Endothelial cell of umbilical vein (primary cell): Measurements from ENCODE around the gene ADGB. TPM values are rescaled to one million over a fixed set of nuclear protein-coding genes. Genes with fewer than 3 reads are reported as not detected.

Experiments used
- BruUV-seq: library from RNA; stranded (reverse); fragments of 400-500 nt; replicated peaks from 2 replicates; lab custom pipeline; 2021; lab: Mats Ljungman, UMichigan
- CTCF ChIA-PET: fragments of 300-600, 350-600 bp; sonication (Branson Sonifier 250); formaldehyde crosslinking; loops from one replicate; lab custom pipeline; 2021; ENCODE audit warnings: antibody characterized with exemption, inconsistent platforms; lab: Charles Lee
- POLR2A ChIA-PET: fragments of 300-600, 350-600 bp; sonication (Branson Sonifier 250); formaldehyde crosslinking; loops from one replicate; lab custom pipeline; 2021; ENCODE audit warnings: antibody characterized with exemption, inconsistent platforms; lab: Charles Lee
- DNase-seq: peaks from one replicate; pipeline ENCODE4 v3.0.0-alpha.2; 2011; ENCODE audit warnings: low read depth, low spot score
- FAIRE-seq: peaks from 2 replicates; lab custom pipeline; 2011; peaks lifted over from hg19 to GRCh38; lab: Jason Lieb, UNC
- H2AFZ ChIP-seq: 2 replicates; pipeline ENCODE4 v1.6.0; 2012; ENCODE audit warnings: low read depth, low read length, control low read depth, inconsistent platforms
- H3K27ac ChIP-seq: 2 replicates; pipeline ENCODE4 v1.5.1; 2011; ENCODE audit warnings: low read depth, mild to moderate bottlenecking, control low read depth, low read length, moderate library complexity; ENCODE audit not compliant: insufficient read depth
- H3K27me3 ChIP-seq, 2 experiments: 2 replicates each; pipeline versions ENCODE4 v1.6.0 to v1.6.1; 2011; ENCODE audit warnings: low read length in 2 of 2, mixed read lengths in 1 of 2; ENCODE audit not compliant: control insufficient read depth in 2 of 2, insufficient read depth in 2 of 2
- H3K36me3 ChIP-seq, 2 experiments: 2 replicates in 1 of 2; 3 replicates in 1 of 2; pipeline ENCODE4 v1.5.1; 2011; ENCODE audit warnings: low read length in 2 of 2, mild to moderate bottlenecking in 1 of 2, moderate library complexity in 1 of 2; ENCODE audit not compliant: control insufficient read depth in 2 of 2, insufficient read depth in 2 of 2; ENCODE audit errors: extremely low read depth in 1 of 2
- H3K4me1 ChIP-seq: 3 replicates; pipeline ENCODE4 v1.5.1; 2011; ENCODE audit warnings: mild to moderate bottlenecking, low read length; ENCODE audit not compliant: control insufficient read depth, insufficient read depth; ENCODE audit errors: extremely low read depth
- H3K4me2 ChIP-seq: 2 replicates; pipeline ENCODE4 v1.6.1; 2011; ENCODE audit warnings: low read length, control low read depth, mixed read lengths; ENCODE audit not compliant: insufficient read depth
- H3K4me3 ChIP-seq, 3 experiments: fragments of 200-600 bp in 1 of 3; sonication (generic), shearing (Covaris generic) in 1 of 3; replicated peaks in 1 of 3; 2 replicates each; pipeline ENCODE4 v1.5.1; 2011 to 2016; ENCODE audit warnings: control low read depth in 3 of 3, low read length in 3 of 3, mild to moderate bottlenecking in 2 of 3, inconsistent platforms in 1 of 3, low read depth in 1 of 3, moderate library complexity in 1 of 3; ENCODE audit not compliant: insufficient read depth in 1 of 3
- H3K79me2 ChIP-seq: 2 replicates; pipeline ENCODE4 v1.6.0; 2012; ENCODE audit warnings: low read length, inconsistent platforms; ENCODE audit not compliant: control insufficient read depth, insufficient read depth
- H3K9ac ChIP-seq: replicated peaks from 2 replicates; pipeline ENCODE3; 2011; ENCODE audit warnings: low read length, control low read depth; ENCODE audit not compliant: insufficient read depth; ENCODE audit errors: extremely low read depth
- H3K9me1 ChIP-seq: replicated peaks from 3 replicates; pipeline ENCODE4 v1.6.0; 2011; ENCODE audit warnings: mild to moderate bottlenecking, low read length; ENCODE audit not compliant: control insufficient read depth, insufficient read depth; ENCODE audit errors: extremely low read depth
- H3K9me3 ChIP-seq: replicated peaks from 2 replicates; pipeline ENCODE4 v1.5.1; 2012; ENCODE audit warnings: low read length, inconsistent platforms; ENCODE audit not compliant: control insufficient read depth, insufficient read depth
- H4K20me1 ChIP-seq: replicated peaks from 2 replicates; pipeline ENCODE3; 2011; ENCODE audit warnings: mild to moderate bottlenecking, low read length; ENCODE audit not compliant: control insufficient read depth, insufficient read depth; ENCODE audit errors: extremely low read depth
- CTCF ChIP-seq, 2 donors: IDR thresholded peaks; 1 replicate in 1 of 2; 2 replicates in 1 of 2; pipeline ENCODE4 v1.5.1; 2011; ENCODE audit warnings: low read length in 2 of 2, mild to moderate bottlenecking in 2 of 2, moderate library complexity in 2 of 2, control low read depth in 1 of 2, inconsistent platforms in 1 of 2, low read depth in 1 of 2; ENCODE audit not compliant: insufficient read depth in 1 of 2; ENCODE audit errors: extremely low read depth in 1 of 2
- EZH2 ChIP-seq: IDR thresholded peaks from 2 replicates; pipeline ENCODE4 v1.6.1; 2012; ENCODE audit warnings: borderline replicate concordance, low read depth, mild to moderate bottlenecking, moderate library complexity, low read length, inconsistent platforms; ENCODE audit not compliant: severe bottlenecking
- FOS ChIP-seq: IDR thresholded peaks from 2 replicates; pipeline ENCODE4 v1.6.1; 2011; ENCODE audit warnings: mild to moderate bottlenecking, low read length, moderate library complexity, borderline replicate concordance; ENCODE audit not compliant: insufficient read depth
- GATA2 ChIP-seq: IDR thresholded peaks from 2 replicates; pipeline ENCODE4 v1.7.0; 2011; ENCODE audit warnings: low read depth, mild to moderate bottlenecking, moderate library complexity, mixed read lengths, low read length; ENCODE audit not compliant: insufficient read length, insufficient read depth
- JUN ChIP-seq: IDR thresholded peaks from 2 replicates; pipeline ENCODE4 v1.6.1; 2011; ENCODE audit warnings: borderline replicate concordance, low read depth; ENCODE audit not compliant: insufficient read length, insufficient read depth
- MAX ChIP-seq: IDR thresholded peaks from 2 replicates; pipeline ENCODE4 v1.6.1; 2011; ENCODE audit not compliant: insufficient read depth, insufficient read length
- MYC ChIP-seq: IDR thresholded peaks from one replicate; pipeline ENCODE4 v1.6.1; 2011; ENCODE audit warnings: mild to moderate bottlenecking, low read depth, low read length
- POLR2A ChIP-seq: IDR thresholded peaks from 2 replicates; pipeline ENCODE4 v1.6.1; 2012; ENCODE audit warnings: low read depth, mild to moderate bottlenecking, control low read depth, low read length
- POLR2AphosphoS5 ChIP-seq: IDR thresholded peaks from 2 replicates; pipeline ENCODE4 v1.6.1; 2012; ENCODE audit warnings: low read depth, mild to moderate bottlenecking, control low read depth, low read length, moderate library complexity; ENCODE audit not compliant: insufficient read depth
- dilution Hi-C: fragments of 300-500 bp; cut with MboI; formaldehyde crosslinking; loops from one replicate; pipeline ENCODE4 v1.15.0; 2019; ENCODE audit warnings: low sequenced_read_pairs; ENCODE audit not compliant: extremely low pct_ligation_motif_present
- intact Hi-C: fragments of 100-400 bp; cut with micrococcal nuclease; formaldehyde crosslinking; loops from one replicate; pipeline ENCODE4 v1.10.0; 2022
- polyA plus RNA-seq, 4 experiments: library from polyadenylated mRNA; depleted of rRNA in 3 of 4; stranded (reverse) in 3 of 4; unstranded in 1 of 4; fragments of >200 nt; gene quantifications; 2 replicates each; pipeline versions ENCODE4 v1.2.1 to v1.2.3, GENCODE V29; 2011 to 2012; ENCODE audit warnings: missing spikeins in 1 of 4
- total RNA-seq: library from RNA; stranded (reverse); gene quantifications from 2 replicates; pipeline ENCODE4 v1.2.3, GENCODE V29; 2021

Gene ADGB
- total and polyA plus RNA-seq, 2 donors (not counting 3 experiments of a cell fraction or from before 2014, with no cell fraction given), result not detected

GRCh38 chr6:146664871-146665360 is 66.1 kb downstream of the ADGB start:
- H3K9me1 ChIP-seq, result no peaks in the 10 kb centered on the region
- DNase-seq (no peak), FAIRE-seq (no peak)
- intact Hi-C loops, result no loop called here
- no peak overlapping the region for H3K4me3 ChIP-seq
- CTCF ChIA-PET, result interaction anchor here (1.1 to 2.0 kb wide), 4 partner anchors 10 to 623 kb away, joined by 3 to 5 read pairs (median 4); no protein-coding TSS in a partner anchor
- no peaks in the 10 kb centered on the region for H4K20me1 ChIP-seq
- H2AFZ ChIP-seq, result no peak overlapping the region
- H3K4me1 ChIP-seq, result no peaks in the 10 kb centered on the region
- H3K9ac ChIP-seq, result no peak overlapping the region
- no peak overlapping the region for H3K27ac ChIP-seq
- no peaks in the 10 kb centered on the region for H3K36me3 ChIP-seq
- H3K27me3 ChIP-seq, result no peaks in the 10 kb centered on the region
- POLR2A ChIA-PET, result no interaction called here
- dilution Hi-C loops, result no loop called here
- H3K4me2 ChIP-seq, result no peak overlapping the region
- TF ChIP-seq EZH2, result no peak
- no peak for TF ChIP-seq CTCF (IDR thresholded peaks at IDR 0.05; ENCODE audit: extremely low read depth in 1 of 2, insufficient read depth in 1 of 2, low read depth in 1 of 2, low read length in 2 of 2)
- no peak for TF ChIP-seq FOS
- no peak for TF ChIP-seq MAX
- TF ChIP-seq GATA2, result no peak
- no peak for TF ChIP-seq POLR2AphosphoS5
- TF ChIP-seq JUN, result no peak
- TF ChIP-seq POLR2A, result no peak
- no peak for TF ChIP-seq MYC
- H3K9me3 ChIP-seq, result no peaks in the 10 kb centered on the region
- H3K79me2 ChIP-seq, result no peaks in the 10 kb centered on the region
- no TSS peak for BruUV-seq
